Measurements from ENCODE around the gene VRK1.

- no peak for TF ChIP-seq CTCF (IDR thresholded peaks at IDR 0.05)
- TF ChIP-seq EZH2 (IDR thresholded peaks at IDR 0.05; ENCODE audit: borderline replicate concordance, insufficient read depth, low read depth, low read length, poor library complexity, severe bottlenecking) = no peak
Measured at GRCh38 chr14:96790186-96790585, 7.0 kb upstream of the VRK1 start.
